ENCODE data around the gene UQCR11. TPM values are rescaled to one million over a fixed set of nuclear protein-coding genes. Genes with fewer than 3 reads are reported as not detected.

Gene UQCR11
- total and polyA plus RNA-seq, 3 donors from 2014 or later: 45.8 to 105 (median 60.8) TPM

DNA sequence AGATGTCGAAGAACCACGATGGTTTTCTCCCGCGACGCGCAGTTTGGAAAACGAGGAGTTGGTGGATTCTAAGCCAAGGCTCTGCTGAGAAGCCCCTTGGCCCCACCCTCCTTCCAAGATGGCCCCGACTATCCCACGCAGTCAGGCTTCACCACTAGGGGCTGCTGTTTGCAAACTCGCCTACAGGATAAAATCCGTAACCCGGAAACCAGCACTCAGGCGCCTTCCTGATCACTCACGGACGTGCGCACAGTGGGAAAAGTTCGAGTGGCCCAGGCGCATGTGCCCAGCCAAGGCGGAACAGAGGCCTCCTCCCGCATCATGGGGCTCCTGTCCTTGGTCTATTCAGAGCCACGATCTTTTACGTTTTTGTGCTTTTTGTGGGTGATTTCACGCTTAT lies 19.2 kb upstream of the UQCR11 start:
- no peaks in the 10 kb centered on the region for H3K36me3 ChIP-seq (ENCODE audit: low read depth, missing control alignments)
- no peaks in the 10 kb centered on the region for H3K27me3 ChIP-seq
- no peaks in the 10 kb centered on the region for H3K4me1 ChIP-seq
- H3K27ac ChIP-seq: no peak overlapping the region
- 81% methylated on average over 23 of the region's 23 CpGs for WGBS, 2 donors
- TF ChIP-seq POLR2A (IDR thresholded peaks at IDR 0.05) (no peak), CTCF (IDR thresholded peaks at IDR 0.05) (peak in 2 of 3 experiments; percentile 46 to 54)
- DNase-seq: peak; percentile 60
- intact Hi-C loops (cut with DNase I; ENCODE audit: low total_unique reads): no loop called here
- no peaks in the 10 kb centered on the region for H3K9me3 ChIP-seq
- no peak overlapping the region for H3K4me3 ChIP-seq

DNA sequence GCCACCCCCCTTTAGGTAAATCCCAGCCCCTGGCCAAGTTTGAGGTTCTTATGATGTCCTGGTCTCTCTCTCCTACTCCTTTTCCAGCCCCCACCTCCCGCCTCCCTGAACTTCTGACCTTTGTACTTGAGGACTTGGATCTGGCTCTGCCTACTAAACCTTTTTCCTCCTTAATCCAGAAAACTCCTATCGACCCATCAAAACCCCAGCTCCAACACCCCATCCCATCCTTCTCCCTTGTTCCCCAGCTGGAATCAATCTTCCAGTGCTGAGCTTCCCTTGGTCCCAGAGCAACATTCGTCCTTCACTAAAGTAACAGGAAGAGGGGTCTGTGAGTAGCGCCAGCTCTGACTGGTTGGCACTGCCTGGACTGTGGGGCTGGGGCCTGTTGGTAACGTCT lies 17.3 kb upstream of the UQCR11 start:
- Histone ChIP-seq H3K9me3 (no peaks in the 10 kb centered on the region), H3K36me3 (ENCODE audit: low read depth, missing control alignments) (no peaks in the 10 kb centered on the region), H3K27ac (no peak overlapping the region), H3K4me3 (no peak overlapping the region), H3K4me1 (no peaks in the 10 kb centered on the region), H3K27me3 (no peaks in the 10 kb centered on the region)
- DNase-seq: no peak
- TF ChIP-seq POLR2A (IDR thresholded peaks at IDR 0.05): no peak
- no peak for TF ChIP-seq CTCF (IDR thresholded peaks at IDR 0.05)
- 86 to 91% methylated on average over 5 of the region's 5 CpGs for WGBS, 2 donors
- intact Hi-C loops (cut with DNase I; ENCODE audit: low total_unique reads): no loop called here

DNA sequence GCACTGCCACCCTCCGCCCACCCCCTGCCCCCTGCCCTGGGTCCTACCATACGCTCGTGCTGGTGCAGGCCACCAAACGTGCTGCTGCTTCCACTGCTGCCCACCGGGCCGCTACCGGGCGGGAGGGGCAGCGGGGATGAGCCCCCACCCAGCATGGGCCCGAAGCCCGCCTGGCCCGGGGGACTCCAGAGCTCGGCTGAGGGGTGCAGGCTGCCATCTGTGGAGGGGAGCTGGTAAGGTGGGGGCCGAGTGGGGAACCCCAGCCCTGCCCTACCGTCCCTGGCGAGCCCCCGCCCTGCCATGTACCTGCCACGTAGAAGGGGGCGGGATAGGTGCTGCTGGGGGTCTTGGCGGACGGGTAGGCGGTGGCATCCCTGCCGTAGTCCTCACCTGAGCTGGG lies 16.7 kb upstream of the UQCR11 start:
- Histone ChIP-seq H3K27me3 (no peaks in the 10 kb centered on the region), H3K36me3 (ENCODE audit: low read depth, missing control alignments) (no peaks in the 10 kb centered on the region)
- intact Hi-C loops (cut with DNase I; ENCODE audit: low total_unique reads): no loop called here

DNA sequence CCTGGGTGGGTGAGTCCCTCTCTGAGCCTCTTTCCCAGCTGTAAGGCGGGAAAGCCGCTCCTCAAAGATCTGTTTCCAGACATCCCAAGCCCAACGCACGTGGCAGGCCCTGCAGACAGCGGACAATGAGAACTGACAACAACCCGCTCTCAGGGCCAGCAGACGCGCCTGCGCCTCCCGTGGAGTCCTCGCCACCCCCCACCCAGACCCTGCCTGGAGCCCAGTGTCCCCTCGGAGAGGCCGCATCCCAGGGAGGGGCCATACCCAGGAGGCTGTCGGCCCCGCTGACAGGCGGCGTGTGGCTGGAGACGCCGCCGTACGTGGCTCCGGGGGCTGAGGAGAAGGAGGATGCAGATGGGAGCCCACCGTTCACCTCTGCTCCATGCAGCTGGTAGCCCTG lies 16.3 kb upstream of the UQCR11 start:
- H3K4me1 ChIP-seq: no peaks in the 10 kb centered on the region
- no peaks in the 10 kb centered on the region for H3K9me3 ChIP-seq
- H3K27me3 ChIP-seq: no peaks in the 10 kb centered on the region
- DNase-seq: no peak
- intact Hi-C loops (cut with DNase I; ENCODE audit: low total_unique reads): no loop called here
- no peak overlapping the region for H3K4me3 ChIP-seq
- H3K27ac ChIP-seq: no peak overlapping the region
- WGBS, 2 donors: 88 to 96% methylated on average over 15 to 23 of the region's 23 CpGs
- no peak for TF ChIP-seq CTCF (IDR thresholded peaks at IDR 0.05)
- TF ChIP-seq POLR2A (IDR thresholded peaks at IDR 0.05): no peak
- H3K36me3 ChIP-seq (ENCODE audit: low read depth, missing control alignments): no peaks in the 10 kb centered on the region

More for the DNA sequence above, 16.7 kb upstream of the UQCR11 start:
- H3K9me3 ChIP-seq: no peaks in the 10 kb centered on the region
- no peak overlapping the region for H3K27ac ChIP-seq
- H3K4me3 ChIP-seq: no peak overlapping the region
- no peaks in the 10 kb centered on the region for H3K4me1 ChIP-seq
- WGBS, 2 donors: 93 to 94% methylated on average over 7 to 23 of the region's 23 CpGs
- no peak for DNase-seq
- TF ChIP-seq CTCF (IDR thresholded peaks at IDR 0.05) (no peak), POLR2A (IDR thresholded peaks at IDR 0.05) (no peak)

GRCh38 chr19:1621021-1621420 lies 15.8 kb upstream of the UQCR11 start:
- Histone ChIP-seq H3K4me1 (no peaks in the 10 kb centered on the region), H3K27me3 (no peaks in the 10 kb centered on the region), H3K4me3 (no peak overlapping the region), H3K27ac (no peak overlapping the region), H3K9me3 (no peaks in the 10 kb centered on the region), H3K36me3 (ENCODE audit: low read depth, missing control alignments) (no peaks in the 10 kb centered on the region)
- WGBS, 2 donors: 88% methylated on average over 14 of the region's 19 CpGs; no CpG with 5 or more reads in 1 of the 2 donors
- intact Hi-C loops (cut with DNase I; ENCODE audit: low total_unique reads): no loop called here
- TF ChIP-seq CTCF (IDR thresholded peaks at IDR 0.05) (no peak), POLR2A (IDR thresholded peaks at IDR 0.05) (no peak)
- DNase-seq: no peak

Data from testis (tissue), 3 donors.